ENCODE results near the gene ELP4.

- TF ChIP-seq, protein P1, sequence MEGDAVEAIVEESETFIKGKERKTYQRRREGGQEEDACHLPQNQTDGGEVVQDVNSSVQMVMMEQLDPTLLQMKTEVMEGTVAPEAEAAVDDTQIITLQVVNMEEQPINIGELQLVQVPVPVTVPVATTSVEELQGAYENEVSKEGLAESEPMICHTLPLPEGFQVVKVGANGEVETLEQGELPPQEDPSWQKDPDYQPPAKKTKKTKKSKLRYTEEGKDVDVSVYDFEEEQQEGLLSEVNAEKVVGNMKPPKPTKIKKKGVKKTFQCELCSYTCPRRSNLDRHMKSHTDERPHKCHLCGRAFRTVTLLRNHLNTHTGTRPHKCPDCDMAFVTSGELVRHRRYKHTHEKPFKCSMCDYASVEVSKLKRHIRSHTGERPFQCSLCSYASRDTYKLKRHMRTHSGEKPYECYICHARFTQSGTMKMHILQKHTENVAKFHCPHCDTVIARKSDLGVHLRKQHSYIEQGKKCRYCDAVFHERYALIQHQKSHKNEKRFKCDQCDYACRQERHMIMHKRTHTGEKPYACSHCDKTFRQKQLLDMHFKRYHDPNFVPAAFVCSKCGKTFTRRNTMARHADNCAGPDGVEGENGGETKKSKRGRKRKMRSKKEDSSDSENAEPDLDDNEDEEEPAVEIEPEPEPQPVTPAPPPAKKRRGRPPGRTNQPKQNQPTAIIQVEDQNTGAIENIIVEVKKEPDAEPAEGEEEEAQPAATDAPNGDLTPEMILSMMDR (IDR thresholded peaks at IDR 0.05) = no peak
- TF ChIP-seq POLR2A (IDR thresholded peaks at IDR 0.05) = no peak
These were observed 254.7 kb downstream of the ELP4 start for GRCh38 chr11:31764261-31764660.
